GM18499 (cell line): ENCODE data around the gene SMIM13.

Experiments used
- ATAC-seq: cut with Tn5 transposase; IDR thresholded peaks from one replicate; pipeline ENCODE4 v1.9.1; 2021; ENCODE audit warnings: moderate number of reproducible peaks; ENCODE audit not compliant: insufficient read depth, unreplicated experiment

Gene SMIM13

GRCh38 chr6:11146117-11146826, 52.6 kb downstream of the SMIM13 start:
- ATAC-seq: no peak

GRCh38 chr6:11149551-11149950, 55.9 kb downstream of the SMIM13 start:
- no peak for ATAC-seq

GRCh38 chr6:11151488-11151887, 57.9 kb downstream of the SMIM13 start:
- ATAC-seq: no peak

- no peak for ATAC-seq
Observed at GRCh38 chr6:11152581-11152980, 58.9 kb downstream of the SMIM13 start.

GRCh38 chr6:11153447-11153846, 59.8 kb downstream of the SMIM13 start:
- no peak for ATAC-seq

- no peak for ATAC-seq
Observed at GRCh38 chr6:11155589-11155988, 62.0 kb downstream of the SMIM13 start.

GRCh38 chr6:11160199-11160598, 66.6 kb downstream of the SMIM13 start:
- ATAC-seq: no peak

- no peak for ATAC-seq
Observed at GRCh38 chr6:11161031-11161956, 67.7 kb downstream of the SMIM13 start.

GRCh38 chr6:11162262-11162661, 68.6 kb downstream of the SMIM13 start:
- ATAC-seq: no peak

GRCh38 chr6:11163932-11164331, 70.3 kb downstream of the SMIM13 start:
- no peak for ATAC-seq

GRCh38 chr6:11164717-11165646, 71.3 kb downstream of the SMIM13 start:
- ATAC-seq: no peak

GRCh38 chr6:11166948-11167347, 73.3 kb downstream of the SMIM13 start:
- ATAC-seq: no peak

GRCh38 chr6:11168091-11168635, 74.5 kb downstream of the SMIM13 start:
- ATAC-seq: no peak

GRCh38 chr6:11171952-11172351, 78.3 kb downstream of the SMIM13 start:
- no peak for ATAC-seq

GRCh38 chr6:11172501-11173327, 79.1 kb downstream of the SMIM13 start:
- no peak for ATAC-seq

GRCh38 chr6:11174242-11174611, 80.6 kb downstream of the SMIM13 start:
- ATAC-seq: no peak

GRCh38 chr6:11177271-11177670, 83.6 kb downstream of the SMIM13 start:
- ATAC-seq: no peak

GRCh38 chr6:11179088-11179418, 85.4 kb downstream of the SMIM13 start:
- ATAC-seq: no peak

- ATAC-seq: no peak
Observed at GRCh38 chr6:11179419-11180202, 86.0 kb downstream of the SMIM13 start.
